SU-DHL-6 (cell line): ENCODE measurements around the gene MIDN.

Source experiments
- EZH2phosphoT487 ChIP-seq: fragments of 200-600 bp; sonication (generic), shearing (Covaris generic); conservative IDR thresholded peaks from 2 replicates; pipeline ENCODE4 v1.6.1; 2018; ENCODE audit warnings: mild to moderate bottlenecking, antibody characterized with exemption, low read length, moderate library complexity, mixed read lengths
- TF ChIP-seq, protein P1 (sequence below): fragments of 200-600 bp; sonication (generic); IDR thresholded peaks from one replicate; pipeline ENCODE4 v1.5.1; 2017; ENCODE audit warnings: antibody characterized with exemption, mild to moderate bottlenecking, low read length, moderate library complexity; ENCODE audit not compliant: insufficient read depth, poor library complexity, severe bottlenecking

GRCh38 chr19:1228161-1228957, 20.0 kb upstream of the MIDN start:
- TF ChIP-seq, protein P1, sequence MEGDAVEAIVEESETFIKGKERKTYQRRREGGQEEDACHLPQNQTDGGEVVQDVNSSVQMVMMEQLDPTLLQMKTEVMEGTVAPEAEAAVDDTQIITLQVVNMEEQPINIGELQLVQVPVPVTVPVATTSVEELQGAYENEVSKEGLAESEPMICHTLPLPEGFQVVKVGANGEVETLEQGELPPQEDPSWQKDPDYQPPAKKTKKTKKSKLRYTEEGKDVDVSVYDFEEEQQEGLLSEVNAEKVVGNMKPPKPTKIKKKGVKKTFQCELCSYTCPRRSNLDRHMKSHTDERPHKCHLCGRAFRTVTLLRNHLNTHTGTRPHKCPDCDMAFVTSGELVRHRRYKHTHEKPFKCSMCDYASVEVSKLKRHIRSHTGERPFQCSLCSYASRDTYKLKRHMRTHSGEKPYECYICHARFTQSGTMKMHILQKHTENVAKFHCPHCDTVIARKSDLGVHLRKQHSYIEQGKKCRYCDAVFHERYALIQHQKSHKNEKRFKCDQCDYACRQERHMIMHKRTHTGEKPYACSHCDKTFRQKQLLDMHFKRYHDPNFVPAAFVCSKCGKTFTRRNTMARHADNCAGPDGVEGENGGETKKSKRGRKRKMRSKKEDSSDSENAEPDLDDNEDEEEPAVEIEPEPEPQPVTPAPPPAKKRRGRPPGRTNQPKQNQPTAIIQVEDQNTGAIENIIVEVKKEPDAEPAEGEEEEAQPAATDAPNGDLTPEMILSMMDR: no peak
- no peak for TF ChIP-seq EZH2phosphoT487
